Calu3 (cell line): ENCODE results near the gene GUCA2A. TPM values are rescaled to one million over a fixed set of nuclear protein-coding genes. Genes with fewer than 3 reads are reported as not detected.

Experiments
- BruUV-seq: library from RNA; stranded (reverse); fragments of 400-500 nt; replicated peaks from 2 replicates; lab custom pipeline; 2021; lab: Mats Ljungman, UMichigan
- CTCF ChIA-PET: fragments of 300-600 bp; sonication (Branson Sonifier 250); formaldehyde crosslinking; loops from one replicate; lab custom pipeline; 2022; ENCODE audit warnings: antibody characterized with exemption; lab: Charles Lee
- DNase-seq: peaks from one replicate; pipeline ENCODE4 v3.0.0; 2022
- H3K27ac Mint-ChIP-seq: one replicate; pipeline ENCODE4 v1.8.0; 2022; ENCODE audit warnings: mixed read lengths; ENCODE audit not compliant: unreplicated experiment
- H3K27me3 Mint-ChIP-seq: one replicate; pipeline ENCODE4 v1.8.0; 2022; ENCODE audit warnings: mixed read lengths; ENCODE audit not compliant: unreplicated experiment
- H3K36me3 Mint-ChIP-seq: one replicate; pipeline ENCODE4 v1.8.0; 2022; ENCODE audit warnings: mild to moderate bottlenecking, moderate library complexity, mixed read lengths; ENCODE audit not compliant: insufficient read depth, unreplicated experiment
- H3K4me1 Mint-ChIP-seq: one replicate; pipeline ENCODE4 v1.8.0; 2022; ENCODE audit warnings: mild to moderate bottlenecking, low read depth, mixed read lengths; ENCODE audit not compliant: unreplicated experiment
- H3K4me3 Mint-ChIP-seq: one replicate; pipeline ENCODE4 v1.8.0; 2022; ENCODE audit warnings: mild to moderate bottlenecking, low read depth, moderate library complexity, mixed read lengths; ENCODE audit not compliant: unreplicated experiment
- H3K9me3 Mint-ChIP-seq: one replicate; pipeline ENCODE4 v1.8.0; 2022; ENCODE audit warnings: low read depth, mixed read lengths; ENCODE audit not compliant: unreplicated experiment
- CTCF ChIP-seq: fragments of 200-600 bp; IDR thresholded peaks from one replicate; pipeline ENCODE4 v1.8.0; 2022; ENCODE audit warnings: antibody characterized with exemption; ENCODE audit not compliant: unreplicated experiment
- intact Hi-C: fragments of 100-400 bp; cut with micrococcal nuclease; formaldehyde crosslinking; loops from one replicate; pipeline ENCODE4 v1.10.0; 2022; ENCODE audit not compliant: unreplicated experiment
- total RNA-seq: library from RNA; stranded (reverse); gene quantifications from 2 replicates; pipeline ENCODE4 v1.2.3, GENCODE V29; 2022

Gene GUCA2A
- total RNA-seq, 1 experiment from 2014 or later = not detected

DNA sequence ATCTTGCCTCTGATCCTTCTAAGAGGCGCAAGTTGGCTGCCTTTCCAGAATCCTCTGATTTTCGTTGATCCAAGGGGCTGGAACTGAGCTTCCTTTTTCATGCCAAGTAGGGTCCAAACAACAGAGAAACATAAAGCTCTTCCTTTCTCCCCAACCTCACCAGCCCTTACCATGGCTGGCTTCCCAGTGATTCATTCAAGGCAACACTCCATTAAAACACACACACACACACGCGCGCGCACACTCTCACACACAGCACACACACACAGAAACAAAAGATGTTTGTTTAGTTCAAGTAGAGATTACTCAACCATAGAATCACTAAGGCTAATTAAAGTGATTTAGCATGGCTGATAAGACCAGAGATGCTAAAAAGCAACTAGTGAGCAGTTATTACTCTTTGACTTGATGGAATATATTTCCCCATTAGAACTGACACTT, 13.0 kb upstream of the GUCA2A start:
- no TSS peak for BruUV-seq
- H3K27ac Mint-ChIP-seq = no peak overlapping the region
- no peak overlapping the region for H3K4me3 Mint-ChIP-seq
- peaks cover 15% of the 10 kb centered on the region for H3K4me1 Mint-ChIP-seq
- peaks cover 22% of the 10 kb centered on the region for H3K36me3 Mint-ChIP-seq
- peak; percentile 28 for DNase-seq
- TF ChIP-seq CTCF = no peak
- no peaks in the 10 kb centered on the region for H3K27me3 Mint-ChIP-seq
- intact Hi-C loops = loop anchor here (5.0 to 10.0 kb wide), 2 partner anchors 147 to 280 kb away; partner anchors contain the start of genes PPCS and ZMYND12
- H3K9me3 Mint-ChIP-seq = no peaks in the 10 kb centered on the region
- CTCF ChIA-PET = no interaction called here

GRCh38 chr1:42176902-42177519, 12.5 kb upstream of the GUCA2A start:
- CTCF ChIA-PET = no interaction called here
- peak; percentile 87 for TF ChIP-seq CTCF
- intact Hi-C loops = loop anchor here (5.0 to 10.0 kb wide), 2 partner anchors 148 to 280 kb away; partner anchors contain the start of genes PPCS and ZMYND12

DNA sequence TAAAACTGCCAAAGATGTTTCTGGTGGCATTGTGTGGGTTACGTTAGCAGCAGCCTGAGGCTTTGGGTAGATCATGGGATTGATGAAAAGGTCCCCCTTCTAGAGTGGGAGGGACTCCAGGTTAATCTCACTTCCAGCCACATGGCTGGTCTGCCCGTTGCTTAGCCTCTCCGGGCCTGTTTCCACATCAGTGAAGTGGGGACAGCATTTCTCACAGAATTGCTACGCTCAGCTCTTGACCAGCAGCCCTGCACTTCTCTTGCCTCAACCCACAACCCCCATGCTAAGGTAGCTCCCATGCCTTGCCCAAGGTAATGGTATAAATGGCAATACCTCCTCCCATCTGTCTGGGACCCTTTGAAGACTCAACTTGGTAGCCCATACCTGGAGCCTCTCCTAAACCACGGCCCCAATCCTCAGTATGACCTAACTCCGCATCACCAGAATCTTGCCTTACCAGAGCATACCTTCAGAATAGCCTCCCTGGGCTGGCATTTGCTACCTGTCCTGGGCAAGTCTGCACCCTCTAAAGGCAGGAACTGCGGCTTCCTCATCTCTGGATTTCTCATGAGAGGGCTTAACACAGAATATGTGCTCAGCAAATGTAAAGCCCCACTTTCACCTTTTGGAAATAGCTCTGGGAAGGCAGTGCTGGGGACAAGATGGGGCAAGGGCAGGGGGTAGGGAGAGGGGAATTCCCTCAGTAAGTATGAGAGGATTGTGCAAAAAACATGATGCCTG, 10.9 kb upstream of the GUCA2A start:
- no peaks in the 10 kb centered on the region for H3K9me3 Mint-ChIP-seq
- intact Hi-C loops = loop anchor here (5.0 to 10.0 kb wide), 2 partner anchors 149 to 282 kb away; partner anchors contain the start of genes PPCS and ZMYND12

More at GRCh38 chr1:42176902-42177519, 12.5 kb upstream of the GUCA2A start:
- Mint-ChIP-seq H3K36me3 (peaks cover 24% of the 10 kb centered on the region), H3K27me3 (no peaks in the 10 kb centered on the region), H3K9me3 (no peaks in the 10 kb centered on the region), H3K27ac (no peak overlapping the region), H3K4me3 (no peak overlapping the region), H3K4me1 (peaks cover 15% of the 10 kb centered on the region)
- DNase-seq = peak; percentile 50
- no TSS peak for BruUV-seq

More for the DNA sequence above, 10.9 kb upstream of the GUCA2A start:
- no peak for DNase-seq
- no TSS peak for BruUV-seq
- H3K36me3 Mint-ChIP-seq = peaks cover 24% of the 10 kb centered on the region
- TF ChIP-seq CTCF = no peak
- no peak overlapping the region for H3K27ac Mint-ChIP-seq
- CTCF ChIA-PET = interaction anchor here (1.9 kb wide), 1 partner anchor 10 kb away, joined by 7 read pairs; no protein-coding TSS in a partner anchor
- peaks cover 23% of the 10 kb centered on the region for H3K4me1 Mint-ChIP-seq
- H3K27me3 Mint-ChIP-seq = no peaks in the 10 kb centered on the region
- H3K4me3 Mint-ChIP-seq = no peak overlapping the region
